Measurements from ENCODE around the gene TSN.
"Not testable (repeated sequence)": the region's sequence is repeated elsewhere in the genome, so short reads cannot be mapped to it uniquely, and the experiment has no call there.

TSN gene

DNA sequence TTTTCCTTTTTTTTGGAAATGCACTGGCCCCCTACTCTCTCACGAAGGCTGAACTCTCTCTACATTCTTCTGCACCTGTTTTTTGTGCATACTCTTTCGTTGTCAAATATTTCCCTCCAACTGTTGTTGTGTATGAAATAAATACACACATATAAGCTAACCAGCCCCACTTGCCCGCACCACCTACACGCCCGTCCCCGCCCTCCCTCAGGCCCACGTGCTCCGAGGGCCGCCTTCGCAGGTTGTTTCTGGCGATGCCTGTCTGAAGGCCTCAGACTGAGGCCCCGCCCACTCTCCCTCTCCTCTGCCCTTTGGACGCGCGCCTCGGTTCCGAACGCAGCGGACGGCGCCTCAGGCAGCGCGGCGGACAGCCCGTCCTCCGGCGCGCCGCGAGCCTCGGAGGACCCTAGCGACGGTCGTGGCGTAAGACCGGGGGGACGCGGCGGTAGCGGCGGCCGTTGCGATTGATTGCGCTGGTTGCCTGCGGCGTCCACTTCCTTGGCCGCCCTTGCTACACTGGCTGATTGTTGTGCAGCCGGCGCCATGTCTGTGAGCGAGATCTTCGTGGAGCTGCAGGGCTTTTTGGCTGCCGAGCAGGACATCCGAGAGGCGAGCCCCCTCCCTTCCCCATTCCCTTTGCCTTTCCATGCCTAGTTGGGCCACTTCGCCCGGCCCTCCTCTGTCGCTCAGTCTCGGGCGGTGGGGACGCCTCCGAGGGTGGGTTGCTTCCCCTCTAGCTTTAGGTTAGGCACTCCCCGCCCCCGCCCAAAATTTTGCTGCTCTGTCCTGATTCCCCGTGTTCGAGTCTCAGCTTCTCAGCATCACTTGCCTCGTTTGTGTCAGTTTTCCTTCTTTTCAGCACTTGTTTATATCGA lies at the start of gene TSN:
TSS of gene TSN (plus strand) at position 415 of the 875 bp plus-strand sequence. CDS start at position 544, 129 bp downstream.
- DNase-seq: peak; percentile 76

DNA sequence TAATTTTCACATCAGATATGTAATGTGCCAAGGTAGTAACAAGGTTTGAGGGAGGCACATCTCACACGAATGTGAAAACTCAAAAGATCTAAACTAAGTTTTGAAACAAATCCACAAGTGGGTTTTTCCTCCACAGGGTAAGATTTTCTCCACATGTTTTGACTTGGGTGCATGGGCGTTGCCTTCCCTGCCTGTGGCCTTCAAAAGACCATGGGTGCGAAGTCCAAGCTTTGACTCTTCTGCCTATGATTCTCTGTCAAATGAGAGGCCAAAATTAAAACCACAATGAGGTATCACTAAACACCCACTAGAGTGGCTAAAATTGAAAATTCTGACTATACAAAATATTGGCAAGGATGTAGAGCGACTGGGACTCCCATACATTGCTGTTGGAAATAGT lies 49.5 kb upstream of the TSN start:
- no peak for DNase-seq

DNA sequence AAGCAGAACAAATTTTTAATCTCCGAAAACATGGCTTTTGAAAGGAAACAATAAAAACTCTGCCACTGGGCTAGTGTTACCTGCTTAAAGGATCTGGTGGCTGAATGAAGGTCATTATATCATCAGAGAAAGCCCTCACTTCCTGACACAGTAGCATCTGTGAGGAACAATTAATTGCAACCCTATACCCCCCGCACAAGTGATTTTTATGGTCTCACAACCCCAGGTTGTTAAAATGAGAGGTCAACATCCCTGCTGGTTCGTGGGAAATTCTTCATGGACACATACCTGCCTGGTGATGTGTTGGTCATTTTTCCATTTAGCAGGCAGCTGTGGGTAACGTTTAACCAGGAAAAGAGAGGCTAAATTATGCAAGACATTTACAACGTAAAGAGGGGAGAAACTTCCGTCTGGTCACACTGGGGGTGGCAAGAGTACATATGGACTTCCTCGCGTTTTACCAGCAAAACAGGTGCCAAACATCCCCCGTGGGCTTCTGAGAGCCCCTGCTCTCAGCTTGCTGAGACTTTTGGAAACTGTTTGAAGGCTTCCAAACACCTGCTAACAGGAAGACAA lies 48.0 kb upstream of the TSN start:
- no peak for DNase-seq

DNA sequence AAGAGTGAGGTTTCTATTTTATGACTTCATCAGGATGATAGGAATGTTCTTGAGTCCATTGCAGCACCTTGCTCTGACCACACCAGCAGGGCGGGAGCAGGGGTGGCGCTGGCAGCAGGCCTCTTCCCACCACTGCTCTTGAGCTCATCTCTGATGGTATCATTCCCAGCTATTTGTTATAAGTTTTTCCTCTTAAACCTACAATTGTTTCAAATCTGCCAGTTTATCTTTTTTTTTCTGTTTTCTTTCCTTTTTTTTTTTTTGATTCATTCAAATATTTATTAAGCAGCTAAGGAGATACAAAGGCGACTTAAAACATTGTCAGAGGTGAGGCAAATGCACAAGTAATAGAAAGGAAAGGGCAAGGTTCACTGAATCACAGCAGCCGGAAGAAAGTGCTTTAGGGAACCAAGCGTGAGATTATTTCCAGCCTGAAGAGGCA lies 47.5 kb upstream of the TSN start:
- DNase-seq: no peak

DNA sequence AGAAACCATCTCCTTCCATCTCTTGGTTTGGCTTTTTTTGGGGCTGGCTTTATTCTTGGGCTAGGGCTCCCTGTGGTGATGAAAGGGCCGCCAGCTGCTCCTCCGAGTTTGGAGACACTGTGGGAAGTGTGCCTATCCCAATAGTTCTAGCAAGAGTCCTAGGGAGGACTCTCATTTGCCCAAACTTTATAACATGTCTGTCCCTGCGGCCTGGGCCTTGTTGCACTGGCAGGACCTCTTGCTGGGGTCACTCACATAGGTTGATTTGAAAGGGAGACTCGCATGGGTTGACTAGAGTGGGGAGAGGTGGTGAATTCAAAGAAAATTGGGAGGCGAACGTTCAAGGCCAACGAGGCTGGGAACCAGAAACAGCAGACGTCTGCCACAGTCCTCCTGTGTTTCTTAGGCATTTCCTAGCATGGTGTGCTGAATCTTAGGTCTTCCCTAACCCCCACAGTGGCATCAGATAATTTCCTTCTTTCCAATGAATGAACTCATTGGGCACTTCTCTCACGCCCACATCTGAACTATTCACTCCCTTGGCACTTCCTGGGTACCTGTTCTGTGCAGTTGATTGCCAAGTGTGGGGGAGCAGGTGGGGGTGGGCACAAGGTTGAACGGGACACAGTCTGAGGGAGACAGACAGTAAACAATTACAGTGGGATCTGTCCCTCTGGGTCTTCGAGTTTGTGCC lies 45.5 kb upstream of the TSN start:
- no peak for DNase-seq

DNA sequence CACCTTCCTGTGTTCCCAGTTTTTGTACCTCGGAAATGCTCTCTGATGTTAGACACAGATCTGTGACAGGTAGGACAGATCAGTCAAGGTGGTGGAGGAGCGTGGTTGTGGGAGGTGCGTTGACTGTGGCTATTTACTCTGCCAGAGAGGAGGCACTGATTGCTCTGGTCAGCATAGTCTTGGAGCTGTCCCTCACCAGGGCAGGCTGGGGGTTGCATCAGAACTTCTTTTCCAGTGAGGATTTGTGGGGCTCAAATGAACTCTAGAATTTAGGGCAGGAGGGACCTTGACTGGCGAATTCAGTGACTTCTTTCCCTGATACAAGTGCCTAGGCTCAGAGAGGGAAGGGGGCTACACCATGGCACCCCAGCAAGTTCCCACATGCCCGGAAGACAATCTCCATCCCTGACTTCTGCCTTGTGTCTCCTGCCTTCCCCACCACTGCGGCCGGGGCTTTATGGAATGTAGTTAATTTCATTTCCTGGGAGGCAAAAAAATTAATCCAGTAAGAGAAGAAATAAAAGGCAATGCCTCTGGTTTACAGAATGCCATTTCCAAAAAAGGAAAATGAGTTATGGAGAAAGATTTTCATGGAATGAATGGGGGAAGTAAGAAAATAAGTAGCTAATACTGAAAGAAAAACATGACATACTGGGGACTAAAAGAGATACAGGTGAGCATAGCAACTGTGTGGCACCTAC lies 44.8 kb upstream of the TSN start:
- DNase-seq: no peak

DNA sequence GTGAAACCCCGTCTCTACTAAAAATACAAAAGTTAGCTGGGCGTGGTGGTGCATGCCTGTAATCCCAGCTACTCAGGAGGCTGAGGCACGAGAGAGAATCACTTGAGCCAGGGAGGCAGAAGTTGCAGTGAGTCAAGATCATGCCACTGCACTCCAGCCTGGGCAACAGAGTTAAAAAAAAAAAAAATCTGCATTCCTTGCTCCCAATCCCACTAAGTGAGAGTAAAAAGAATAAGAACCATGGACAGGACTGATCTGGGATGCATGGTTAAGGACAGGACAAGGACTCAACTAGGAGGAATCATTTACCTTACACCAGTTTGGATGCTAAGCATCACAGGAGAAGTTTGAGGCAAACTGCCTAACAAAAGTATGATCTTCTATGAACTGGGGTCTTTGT lies 44.0 kb upstream of the TSN start:
- DNase-seq: not testable (repeated sequence)

DNA sequence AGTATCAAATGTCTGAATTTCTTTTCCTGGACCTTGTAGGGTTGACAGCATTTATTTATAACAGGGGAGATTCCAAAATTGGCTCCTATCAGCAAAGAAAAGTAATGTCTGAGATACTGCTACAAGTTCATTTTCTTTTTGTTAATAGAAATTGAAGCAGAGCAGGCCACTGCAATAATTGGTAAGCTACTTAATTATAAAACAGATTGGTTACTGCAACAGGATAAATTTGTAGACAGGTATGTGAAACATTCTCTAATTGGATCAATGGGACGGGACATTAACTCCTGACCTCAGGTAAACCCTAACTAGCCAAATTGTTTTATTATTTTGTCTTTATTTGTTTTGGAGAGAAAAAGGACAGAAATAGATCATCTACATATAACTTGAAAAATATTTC lies 39.3 kb upstream of the TSN start:
- DNase-seq: no peak

DNA sequence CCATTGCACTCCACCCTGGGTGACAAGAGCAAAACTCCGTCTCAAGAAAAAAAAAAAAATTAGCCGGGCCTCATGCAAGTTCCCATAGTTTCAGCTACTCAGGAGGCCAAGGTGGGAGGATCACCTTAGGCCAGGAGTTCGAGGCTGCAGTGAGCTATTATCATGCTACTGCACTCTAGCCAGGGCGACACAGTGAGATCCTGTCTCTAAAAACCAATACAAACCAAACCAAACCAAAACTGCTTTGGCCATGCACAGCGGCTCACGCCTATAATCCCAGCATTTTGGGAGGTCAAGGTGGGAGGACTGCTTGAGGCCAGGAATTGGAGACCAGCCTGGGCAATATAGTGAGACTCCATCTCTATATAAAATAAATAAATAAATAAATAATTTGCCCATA lies 37.9 kb upstream of the TSN start:
- DNase-seq: no peak

DNA sequence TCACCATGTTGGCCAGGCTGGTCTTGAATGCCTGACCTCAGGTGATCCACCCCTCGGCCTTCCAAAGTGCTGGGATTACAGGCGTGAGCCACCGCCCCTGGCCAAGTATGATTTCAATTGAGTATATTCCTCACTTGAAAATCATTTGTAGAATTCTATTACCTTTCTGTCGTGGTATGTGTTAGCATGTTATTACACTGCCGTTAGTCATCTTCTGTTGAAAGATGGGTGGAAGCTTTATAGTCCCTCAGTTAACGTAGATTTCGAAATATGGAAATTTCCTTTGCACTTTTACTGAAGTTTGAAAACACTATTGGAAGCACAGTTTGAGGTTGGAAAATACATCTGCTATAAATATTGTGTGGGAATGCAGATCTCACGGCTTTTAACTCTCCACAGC lies 33.5 kb upstream of the TSN start:
- no peak for DNase-seq

DNA sequence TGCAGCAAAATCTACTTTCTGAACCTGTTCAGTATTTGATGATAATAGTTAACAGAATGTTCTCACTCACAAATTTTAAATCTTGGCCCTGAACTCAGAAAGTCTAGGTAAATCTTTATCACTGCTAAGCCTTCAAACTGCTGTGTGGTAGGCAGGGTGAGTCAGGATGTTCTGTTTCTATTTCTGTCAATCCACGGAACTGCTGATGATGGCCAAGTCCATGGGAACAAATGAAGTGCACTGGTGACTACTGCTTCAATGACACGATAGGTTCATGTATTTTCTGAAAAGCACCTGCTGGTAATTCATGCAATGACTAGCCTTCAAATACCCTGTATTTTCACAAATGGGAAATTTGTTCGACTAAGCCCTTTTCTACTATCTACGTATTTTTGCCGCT lies 33.0 kb upstream of the TSN start:
- DNase-seq: no peak

DNA sequence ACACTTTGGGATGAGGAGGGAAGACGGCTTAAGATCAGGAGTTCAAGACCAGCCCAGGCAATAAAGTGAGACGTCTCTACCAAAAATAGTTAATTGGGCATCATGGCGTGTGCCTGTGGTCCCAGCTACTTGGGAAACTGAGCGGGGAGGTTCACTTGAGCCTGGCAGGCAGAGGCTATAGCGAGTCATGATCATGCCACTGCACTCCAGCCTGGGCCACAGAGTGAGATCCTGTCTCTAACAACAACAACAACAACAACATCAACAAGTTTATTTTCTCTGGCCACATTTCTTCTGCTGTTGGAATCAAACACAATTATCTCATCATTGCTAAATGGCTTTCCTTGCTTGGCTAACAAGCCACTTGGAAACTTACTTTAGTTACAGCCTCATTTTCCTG lies 32.1 kb upstream of the TSN start:
- no peak for DNase-seq

DNA sequence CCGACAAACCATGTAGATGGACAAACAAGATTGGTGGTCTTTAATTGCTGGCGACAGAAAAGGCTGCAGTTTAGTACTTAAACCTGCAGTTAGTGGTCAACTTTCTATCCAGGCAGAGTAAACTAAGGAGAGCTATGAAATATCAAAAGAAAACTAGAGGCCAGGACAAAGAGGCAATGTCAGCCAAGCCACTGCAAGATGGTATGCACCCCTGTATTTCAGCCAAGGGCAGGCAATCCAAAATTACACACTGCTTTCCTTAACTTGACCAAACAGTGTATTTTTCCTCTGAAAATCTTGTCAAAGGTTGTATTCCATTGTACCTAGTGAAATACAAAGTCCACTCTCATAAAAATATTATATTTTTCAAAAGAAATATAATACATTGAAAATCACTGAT lies 28.1 kb upstream of the TSN start:
- no peak for DNase-seq

DNA sequence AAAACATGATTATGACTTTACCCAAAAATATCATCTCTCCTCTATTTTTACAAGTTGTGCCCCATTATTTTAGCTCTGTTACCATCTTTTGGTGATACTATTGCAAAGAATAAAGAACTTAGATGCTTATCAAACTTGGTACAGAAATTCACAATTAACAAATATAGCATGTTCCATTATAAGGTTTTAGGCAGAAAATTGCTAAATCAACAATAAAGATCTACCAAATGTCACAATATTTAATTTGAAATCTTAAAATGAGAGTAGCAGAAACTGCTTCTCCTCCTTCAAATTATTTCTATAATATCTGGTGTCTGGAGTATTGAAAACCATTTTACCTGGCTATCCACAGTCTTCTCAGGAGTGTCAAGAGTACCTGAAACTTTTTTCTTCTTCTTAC lies 27.5 kb upstream of the TSN start:
- DNase-seq: no peak

DNA sequence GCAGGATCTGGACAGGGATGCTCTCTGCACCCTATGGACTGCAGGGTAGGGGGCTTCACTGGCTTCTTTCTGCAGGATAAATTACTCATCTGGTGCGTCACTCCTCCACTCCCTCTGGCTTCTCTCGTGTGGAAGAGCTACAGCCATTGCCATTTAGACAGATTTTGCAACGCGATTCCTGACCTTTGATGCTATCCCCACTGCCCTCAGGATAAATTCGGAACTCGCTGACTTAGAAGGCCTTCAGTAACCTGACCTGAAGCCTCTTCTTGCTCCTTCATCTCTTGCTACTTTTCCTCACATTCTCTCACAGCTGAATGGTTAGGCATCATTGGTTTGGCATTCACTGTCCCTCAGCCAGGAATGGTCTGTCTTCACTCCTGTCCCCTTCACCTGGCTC lies 24.1 kb upstream of the TSN start:
- DNase-seq: no peak

DNA sequence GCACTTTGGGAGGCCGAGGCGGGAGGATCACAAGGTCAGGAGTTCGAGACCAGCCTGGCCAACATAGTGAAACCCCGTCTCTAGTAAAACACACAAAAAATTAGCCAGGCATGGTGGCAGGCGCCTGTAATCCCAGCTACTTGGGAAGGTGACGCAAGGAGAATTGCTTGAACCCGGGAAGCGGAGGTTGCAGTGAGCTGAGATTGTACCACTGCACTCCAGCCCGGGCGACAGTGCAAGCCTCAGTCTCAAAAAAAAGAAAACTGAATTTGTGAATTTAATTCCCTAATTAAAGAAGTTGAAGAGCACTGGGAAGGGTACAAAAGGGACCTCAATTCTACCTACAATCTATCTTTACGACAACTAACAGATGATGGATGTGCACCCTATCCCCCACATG lies 20.9 kb upstream of the TSN start:
- not testable (repeated sequence) for DNase-seq

DNA sequence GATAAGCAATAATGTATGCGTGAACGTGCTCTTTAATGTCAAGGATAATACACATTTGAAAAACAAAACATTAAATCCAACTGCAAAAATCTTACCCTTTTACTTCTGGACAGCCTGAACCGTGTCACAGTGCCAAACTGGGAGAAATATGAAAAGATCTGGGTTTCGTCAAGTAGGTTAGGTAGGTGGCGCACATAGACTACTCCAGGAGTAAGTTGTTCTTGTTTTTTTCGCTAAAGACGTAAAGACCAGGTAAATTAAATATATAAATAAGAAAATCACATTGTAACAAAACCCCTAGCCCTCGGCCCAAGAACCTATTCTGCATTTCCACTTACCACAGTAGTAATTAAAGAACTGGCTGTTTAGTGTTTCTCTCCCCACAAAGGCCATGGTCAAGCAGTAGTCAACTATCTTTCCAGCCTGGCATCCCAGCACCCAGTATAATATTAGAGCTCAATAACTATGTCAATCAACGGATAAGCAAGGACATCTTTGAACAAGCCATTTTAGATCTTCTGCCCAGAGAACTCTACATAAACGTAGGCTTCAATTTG lies 19.9 kb upstream of the TSN start:
- no peak for DNase-seq

DNA sequence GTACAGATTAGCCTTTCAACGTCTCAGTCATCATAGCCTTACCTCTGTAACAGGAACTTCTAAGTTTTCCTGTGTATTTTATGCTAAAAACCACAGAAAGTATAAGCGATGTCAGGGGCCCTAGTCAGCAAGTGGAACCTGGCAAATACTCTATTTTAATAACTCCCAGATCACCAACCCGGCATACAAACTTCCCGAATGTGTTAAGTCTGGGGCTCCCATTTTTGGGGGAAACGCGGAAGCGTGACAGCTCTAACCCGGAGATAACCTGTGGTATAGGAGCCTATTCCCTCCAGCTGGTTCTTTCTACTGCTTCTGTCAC lies 19.4 kb upstream of the TSN start:
- no peak for DNase-seq

DNA sequence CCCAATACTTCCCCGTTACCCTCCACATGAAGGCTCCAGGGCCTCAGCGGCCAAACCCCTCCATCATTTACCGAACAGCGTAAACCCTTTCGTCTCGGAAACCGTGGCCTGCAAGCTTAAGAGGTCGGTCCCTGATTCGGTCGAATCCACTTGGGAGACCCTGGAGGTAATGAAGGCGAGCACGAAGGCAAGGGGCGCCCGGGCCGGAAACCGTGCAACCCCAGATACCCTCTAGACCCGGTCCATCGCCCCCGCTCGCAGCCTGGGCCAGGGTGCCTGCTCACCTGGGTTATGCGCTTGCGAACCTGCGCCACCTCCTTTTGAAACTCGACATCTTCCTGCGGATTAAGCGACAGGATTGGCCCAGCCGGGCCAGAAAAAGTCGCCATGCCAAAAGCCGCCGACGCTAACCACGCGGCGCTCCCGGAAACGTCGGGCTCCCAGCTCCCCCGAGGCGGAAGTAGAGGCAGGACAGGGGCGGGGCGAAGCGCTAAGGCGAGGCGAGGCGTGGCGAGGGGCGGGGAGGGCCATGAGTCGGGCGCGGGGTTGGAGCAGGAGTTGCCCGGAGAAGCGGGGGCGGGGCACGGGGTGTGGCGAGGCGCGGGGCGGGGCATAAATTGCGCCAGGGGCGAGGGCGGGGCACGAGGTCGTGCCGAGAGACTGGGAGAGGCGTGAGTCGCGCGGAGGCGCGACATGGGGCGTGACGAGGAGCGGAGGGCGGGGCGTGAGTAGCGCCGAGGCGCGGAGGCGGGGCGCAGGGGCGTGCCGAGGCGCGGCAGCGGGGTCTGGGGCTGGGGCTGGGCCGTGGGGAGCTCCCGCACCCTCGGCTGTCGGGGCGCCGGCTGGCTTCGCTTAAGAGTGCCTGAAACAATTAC lies 18.8 kb upstream of the TSN start, which contains the start of gene NIFK:
TSS of gene NIFK (minus strand) at position 414 of the 875 bp plus-strand sequence. CDS start at position 389, 25 bp downstream.
- peak; percentile 66 for DNase-seq

DNA sequence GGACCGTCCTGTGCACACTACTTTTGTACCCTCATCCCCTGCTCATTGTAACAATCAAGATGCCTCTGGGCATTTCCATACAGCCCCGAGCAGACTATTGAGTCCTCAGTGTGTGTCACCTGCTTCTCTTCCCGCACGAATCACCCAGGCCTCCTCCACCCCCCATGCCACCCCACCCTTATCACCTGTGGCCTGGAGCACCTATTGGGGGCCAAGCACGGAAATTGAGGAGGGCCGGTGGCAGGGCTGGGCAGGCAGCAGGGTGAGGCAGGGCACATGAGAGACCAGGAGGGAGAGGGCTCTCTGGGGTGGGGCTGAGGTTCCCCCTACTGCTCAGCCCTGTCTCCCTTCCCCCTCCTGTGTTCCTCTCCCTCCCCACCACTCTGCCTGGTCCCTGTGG lies 14.5 kb upstream of the TSN start:
- DNase-seq: no peak

DNA sequence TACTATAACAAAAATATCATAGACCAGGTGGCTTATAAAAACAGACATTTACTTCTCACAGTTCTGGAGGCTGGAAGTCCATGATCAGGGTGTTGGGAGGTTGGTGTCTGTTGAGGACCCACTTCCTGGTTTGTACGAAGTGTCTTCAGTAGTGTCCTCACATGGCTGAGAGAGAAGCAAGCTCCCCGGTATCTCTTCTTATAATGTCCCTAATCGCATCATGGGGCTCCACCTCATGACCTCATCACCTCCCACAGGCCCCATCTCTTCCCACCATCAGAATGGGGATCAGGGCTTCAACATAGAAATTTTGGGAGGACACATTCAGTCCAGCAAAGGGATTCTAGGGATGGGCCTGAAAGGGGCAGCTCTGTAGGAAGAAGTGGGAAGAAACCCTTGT lies 14.0 kb upstream of the TSN start:
- DNase-seq: no peak

DNA sequence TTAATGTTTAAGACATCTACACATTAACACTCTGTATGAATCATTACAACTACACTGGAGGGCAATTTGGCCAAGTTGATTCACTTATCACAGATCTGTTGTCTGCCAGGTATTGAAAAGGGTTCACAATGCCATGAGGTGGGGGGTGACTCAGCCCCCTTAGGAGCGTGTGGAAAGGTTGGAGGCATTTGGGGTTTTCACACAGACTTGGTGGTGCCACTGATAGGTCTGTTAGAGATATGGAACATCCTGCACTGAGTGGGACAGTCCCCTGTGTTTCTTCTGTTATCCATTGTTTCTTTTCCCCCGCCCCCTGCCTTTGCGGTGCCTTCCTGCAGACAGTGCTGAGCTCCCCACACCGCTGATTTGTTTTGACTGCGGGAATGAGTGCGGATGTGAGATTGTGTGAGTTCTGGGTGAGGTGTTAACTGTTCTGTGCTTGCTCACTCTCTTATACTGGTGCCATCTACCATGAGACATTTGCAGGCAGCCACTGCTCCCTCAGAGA lies 9.3 kb upstream of the TSN start:
- no peak for DNase-seq

All from NCI-H1436 treated with DMSO at 0.1 percent for 48 hours (cell line).